ENCODE measurements around the gene SPINK13. TPM values are rescaled to one million over a fixed set of nuclear protein-coding genes. Genes with fewer than 3 reads are reported as not detected.
"Not testable (repeated sequence)": the region's sequence is repeated elsewhere in the genome, so short reads cannot be mapped to it uniquely, and the experiment has no call there.

The SPINK13 gene
- total RNA-seq, 2 donors from 2014 or later: not detected

GRCh38 chr5:148281336-148281735 lies 12.7 kb downstream of the SPINK13 start:
- H3K4me1 Mint-ChIP-seq; H3K36me3 Mint-ChIP-seq (ENCODE audit: low read depth); H3K4me3 Mint-ChIP-seq; H3K27me3 Mint-ChIP-seq; ATAC-seq (replicated peaks); H3K27ac Mint-ChIP-seq: not testable (repeated sequence)
- H3K9me3 Mint-ChIP-seq: peaks cover 17% of the 10 kb centered on the region

GRCh38 chr5:148290271-148291195 lies 21.9 kb downstream of the SPINK13 start:
- no peak overlapping the region for H3K4me3 Mint-ChIP-seq
- no peaks in the 10 kb centered on the region for H3K4me1 Mint-ChIP-seq
- no peak for ATAC-seq (replicated peaks)
- H3K27me3 Mint-ChIP-seq: peaks cover 12% of the 10 kb centered on the region
- H3K27ac Mint-ChIP-seq: no peak overlapping the region
- H3K36me3 Mint-ChIP-seq (ENCODE audit: low read depth): no peaks in the 10 kb centered on the region
- H3K9me3 Mint-ChIP-seq: no peaks in the 10 kb centered on the region

GRCh38 chr5:148297731-148298130 lies 29.1 kb downstream of the SPINK13 start:
- no peaks in the 10 kb centered on the region for H3K27me3 Mint-ChIP-seq
- no peak overlapping the region for H3K4me3 Mint-ChIP-seq
- no peak for ATAC-seq (replicated peaks)
- no peak overlapping the region for H3K27ac Mint-ChIP-seq
- no peaks in the 10 kb centered on the region for H3K36me3 Mint-ChIP-seq (ENCODE audit: low read depth)
- H3K4me1 Mint-ChIP-seq: no peaks in the 10 kb centered on the region
- H3K9me3 Mint-ChIP-seq: no peaks in the 10 kb centered on the region

GRCh38 chr5:148306446-148306845 lies 37.9 kb downstream of the SPINK13 start:
- no peak for ATAC-seq (replicated peaks)
- Mint-ChIP-seq H3K4me3 (no peak overlapping the region), H3K36me3 (ENCODE audit: low read depth) (no peaks in the 10 kb centered on the region), H3K27me3 (no peaks in the 10 kb centered on the region), H3K27ac (no peak overlapping the region), H3K4me1 (no peaks in the 10 kb centered on the region), H3K9me3 (peaks cover 5% of the 10 kb centered on the region)

GRCh38 chr5:148309019-148309418 lies 40.4 kb downstream of the SPINK13 start:
- H3K4me1 Mint-ChIP-seq: no peaks in the 10 kb centered on the region
- no peak for ATAC-seq (replicated peaks)

GRCh38 chr5:148309746-148310145 lies 41.2 kb downstream of the SPINK13 start:
- no peaks in the 10 kb centered on the region for H3K27me3 Mint-ChIP-seq
- H3K27ac Mint-ChIP-seq: no peak overlapping the region
- no peaks in the 10 kb centered on the region for H3K36me3 Mint-ChIP-seq (ENCODE audit: low read depth)
- H3K4me3 Mint-ChIP-seq: no peak overlapping the region
- no peaks in the 10 kb centered on the region for H3K4me1 Mint-ChIP-seq
- no peak for ATAC-seq (replicated peaks)
- H3K9me3 Mint-ChIP-seq: peaks cover 5% of the 10 kb centered on the region

More at GRCh38 chr5:148309019-148309418, 40.4 kb downstream of the SPINK13 start:
- Mint-ChIP-seq H3K9me3 (peaks cover 5% of the 10 kb centered on the region), H3K36me3 (ENCODE audit: low read depth) (no peaks in the 10 kb centered on the region), H3K27ac (no peak overlapping the region), H3K4me3 (no peak overlapping the region), H3K27me3 (no peaks in the 10 kb centered on the region)

GRCh38 chr5:148311484-148311883 lies 42.9 kb downstream of the SPINK13 start:
- no peak for ATAC-seq (replicated peaks)
- Mint-ChIP-seq H3K27me3 (no peaks in the 10 kb centered on the region), H3K4me3 (no peak overlapping the region), H3K4me1 (no peaks in the 10 kb centered on the region), H3K9me3 (peaks cover 5% of the 10 kb centered on the region), H3K36me3 (ENCODE audit: low read depth) (no peaks in the 10 kb centered on the region), H3K27ac (no peak overlapping the region)

- Mint-ChIP-seq H3K27ac (no peak within 1 kb of the TSS), H3K4me3 (no peak within 1 kb of the TSS), H3K4me1 (no peaks in the 10 kb centered on the region), H3K27me3 (no peaks in the 10 kb centered on the region), H3K9me3 (peaks cover 5% of the 10 kb centered on the region), H3K36me3 (ENCODE audit: low read depth) (no peaks in the 10 kb centered on the region)
- no peak for ATAC-seq (replicated peaks)
Measured at GRCh38 chr5:148312153-148312552, 43.6 kb downstream of the SPINK13 start, which contains the start of gene SPINK7. Gene SPINK7 (plus strand): TSS chr5:148312423. CDS start chr5:148312484, 61 bp downstream.

GRCh38 chr5:148314187-148314586 lies 45.6 kb downstream of the SPINK13 start:
- Mint-ChIP-seq H3K4me1 (no peaks in the 10 kb centered on the region), H3K27me3 (no peaks in the 10 kb centered on the region), H3K36me3 (ENCODE audit: low read depth) (no peaks in the 10 kb centered on the region), H3K27ac (no peak overlapping the region), H3K4me3 (no peak overlapping the region), H3K9me3 (peaks cover 2% of the 10 kb centered on the region)
- no peak for ATAC-seq (replicated peaks)

GRCh38 chr5:148314731-148315130 lies 46.1 kb downstream of the SPINK13 start:
- Mint-ChIP-seq H3K27ac (no peak overlapping the region), H3K4me3 (no peak overlapping the region), H3K36me3 (ENCODE audit: low read depth) (no peaks in the 10 kb centered on the region), H3K27me3 (no peaks in the 10 kb centered on the region), H3K9me3 (no peaks in the 10 kb centered on the region), H3K4me1 (no peaks in the 10 kb centered on the region)
- no peak for ATAC-seq (replicated peaks)

GRCh38 chr5:148320011-148320963 lies 51.7 kb downstream of the SPINK13 start:
- not testable (repeated sequence) for H3K4me1 Mint-ChIP-seq; H3K27ac Mint-ChIP-seq; H3K27me3 Mint-ChIP-seq; H3K9me3 Mint-ChIP-seq; H3K36me3 Mint-ChIP-seq (ENCODE audit: low read depth); ATAC-seq (replicated peaks)
- peak overlapping the region; percentile 59 for H3K4me3 Mint-ChIP-seq

- Mint-ChIP-seq H3K9me3 (peaks cover 11% of the 10 kb centered on the region), H3K36me3 (ENCODE audit: low read depth) (no peaks in the 10 kb centered on the region), H3K4me1 (no peaks in the 10 kb centered on the region), H3K4me3 (no peak overlapping the region), H3K27ac (no peak overlapping the region), H3K27me3 (peaks cover 5% of the 10 kb centered on the region)
- ATAC-seq (replicated peaks): no peak
Measured at GRCh38 chr5:148333262-148333849, 64.8 kb downstream of the SPINK13 start.

- H3K27ac Mint-ChIP-seq: no peak within 1 kb of the TSS
- ATAC-seq (replicated peaks): no peak
- H3K36me3 Mint-ChIP-seq (ENCODE audit: low read depth): no peaks in the 10 kb centered on the region
- no peaks in the 10 kb centered on the region for H3K4me1 Mint-ChIP-seq
- peaks cover 5% of the 10 kb centered on the region for H3K27me3 Mint-ChIP-seq
- peaks cover 6% of the 10 kb centered on the region for H3K9me3 Mint-ChIP-seq
- no peak within 1 kb of the TSS for H3K4me3 Mint-ChIP-seq
Measured at GRCh38 chr5:148335259-148335658, 66.7 kb downstream of the SPINK13 start, which contains the start of gene SPINK9. Gene SPINK9 (plus strand): TSS chr5:148335559. CDS start chr5:148335614, 55 bp downstream.
